HepG2 (cell line): ENCODE results near the gene KLF13. TPM values are rescaled to one million over a fixed set of nuclear protein-coding genes. Genes with fewer than 3 reads are reported as not detected.

Experiments used
- ATAC-seq: fragments of 200-7000 bp; cut with Tn5 transposase; 3 replicates; pipeline ENCODE4 v1.9.1; 2020; ENCODE audit warnings: mild to moderate bottlenecking, moderate library complexity
- BruUV-seq: library from RNA; stranded (reverse); fragments of 400-500 nt; replicated peaks from 2 replicates; lab custom pipeline; 2021; lab: Mats Ljungman, UMichigan
- CTCF ChIA-PET: fragments of 300-600 bp; formaldehyde crosslinking; extraction: SDS; loops from one replicate; lab custom pipeline; 2021; ENCODE audit warnings: low total read pairs, inconsistent platforms, low intra/inter-chr PET ratio; lab: Yijun Ruan, JAX
- POLR2A ChIA-PET: fragments of 350-600 bp; sonication (Branson Sonifier 250); formaldehyde crosslinking; loops from one replicate; lab custom pipeline; 2020; ENCODE audit warnings: antibody characterized with exemption, inconsistent platforms; lab: Yijun Ruan, JAX
- DNase-seq: peaks from one replicate; pipeline ENCODE4 v3.0.0-alpha.2; 2015; ENCODE audit warnings: low spot score
- FAIRE-seq: peaks from 3 replicates; lab custom pipeline; 2011; peaks lifted over from hg19 to GRCh38; lab: Jason Lieb, UNC
- H2AFZ ChIP-seq: one replicate; pipeline ENCODE4 v1.6.1; 2011; ENCODE audit warnings: low read length, inconsistent platforms
- H3K27ac ChIP-seq: fragments of 300-600 bp; 3 replicates; pipeline ENCODE4 v1.8.0; 2011; ENCODE audit warnings: mixed run types, mild to moderate bottlenecking, mixed read lengths, low read length, inconsistent platforms; ENCODE audit not compliant: insufficient read depth; ENCODE audit errors: extremely low read length
- H3K27me3 ChIP-seq, 2 experiments: fragments of 200-600 bp in 1 of 2; 2 replicates in 1 of 2; 3 replicates in 1 of 2; pipeline versions ENCODE4 v1.6.0 to v1.8.0; 2011; ENCODE audit warnings: low read length in 2 of 2, mild to moderate bottlenecking in 2 of 2, moderate library complexity in 2 of 2, inconsistent platforms in 1 of 2; ENCODE audit not compliant: insufficient read depth in 2 of 2, control insufficient read depth in 1 of 2
- H3K36me3 ChIP-seq, 2 experiments: fragments of 200-600 bp in 1 of 2; replicated peaks in 1 of 2; 2 replicates in 1 of 2; 3 replicates in 1 of 2; pipeline versions ENCODE4 v1.5.1 to v1.8.0; 2011; ENCODE audit warnings: low read length in 2 of 2, inconsistent platforms in 1 of 2; ENCODE audit not compliant: insufficient read depth in 2 of 2, control insufficient read depth in 1 of 2
- H3K4me1 ChIP-seq: 2 replicates; pipeline ENCODE4 v1.5.1; 2012; ENCODE audit warnings: low read length, inconsistent platforms; ENCODE audit not compliant: insufficient read depth
- H3K4me2 ChIP-seq: 2 replicates; pipeline ENCODE4 v1.6.0; 2011; ENCODE audit warnings: low read depth, low read length, inconsistent platforms
- H3K4me3 ChIP-seq, 3 experiments: fragments of 200-600 bp in 1 of 3; sonication (generic), shearing (Covaris generic) in 1 of 3; replicated peaks in 1 of 3; 2 replicates each; pipeline ENCODE4 v1.5.1; 2011 to 2016; ENCODE audit warnings: low read length in 3 of 3, inconsistent platforms in 2 of 3, low read depth in 2 of 3, mild to moderate bottlenecking in 2 of 3, control low read depth in 1 of 3, mixed read lengths in 1 of 3; ENCODE audit not compliant: insufficient read depth in 1 of 3
- H3K79me2 ChIP-seq: one replicate; pipeline ENCODE4 v1.6.1; 2011; ENCODE audit warnings: low read length, inconsistent platforms; ENCODE audit not compliant: insufficient read depth
- H3K9ac ChIP-seq: 2 replicates; pipeline ENCODE4 v1.6.0; 2011; ENCODE audit warnings: mild to moderate bottlenecking, low read depth, low read length, inconsistent platforms; ENCODE audit not compliant: insufficient read depth
- H3K9me3 ChIP-seq: 2 replicates; pipeline ENCODE4 v1.5.1; 2012; ENCODE audit warnings: mild to moderate bottlenecking, low read length
- H4K20me1 ChIP-seq: 2 replicates; pipeline ENCODE4 v1.6.0; 2011; ENCODE audit warnings: inconsistent platforms, mild to moderate bottlenecking, low read length, moderate library complexity; ENCODE audit not compliant: insufficient read depth
- DNMT1 ChIP-seq: sonication (generic); formaldehyde crosslinking; IDR thresholded peaks from 2 replicates; pipeline ENCODE4 v1.5.1; 2020; ENCODE audit warnings: mild to moderate bottlenecking, missing genetic modification reagents
- EP300 ChIP-seq, 3 experiments: sonication (generic) in 1 of 3; formaldehyde crosslinking in 1 of 3; IDR thresholded peaks; 2 replicates each; pipeline versions ENCODE4 v1.5.1 to v1.6.1; 2011 to 2020; ENCODE audit warnings: low read depth in 2 of 3, low read length in 2 of 3, borderline replicate concordance in 1 of 3, improper control_type of control experiment in 1 of 3, mild to moderate bottlenecking in 1 of 3, missing genetic modification reagents in 1 of 3, moderate library complexity in 1 of 3
- FOXK1 ChIP-seq: sonication (generic); formaldehyde crosslinking; IDR thresholded peaks from 2 replicates; pipeline ENCODE4 v1.4.0; 2020; ENCODE audit warnings: low read depth, missing genetic modification reagents, borderline replicate concordance
- NFIB ChIP-seq: sonication (generic); formaldehyde crosslinking; IDR thresholded peaks from 2 replicates; pipeline ENCODE4 v1.9.0; 2021; ENCODE audit warnings: missing genetic modification reagents, mild to moderate bottlenecking, borderline replicate concordance
- PBX2 ChIP-seq: IDR thresholded peaks from 2 replicates; pipeline ENCODE4 v1.6.1; 2016; ENCODE audit warnings: control low read depth
- YY1 ChIP-seq: IDR thresholded peaks from 2 replicates; pipeline ENCODE4 v1.6.1; 2011; ENCODE audit warnings: low read length, low read depth, moderate library complexity, mild to moderate bottlenecking; ENCODE audit not compliant: insufficient read depth, insufficient replicate concordance
- ZBTB2 ChIP-seq: sonication (generic); formaldehyde crosslinking; IDR thresholded peaks from 2 replicates; pipeline ENCODE4 v1.8.0; 2022; ENCODE audit warnings: low read depth, missing genetic modification reagents
- ZNF629 ChIP-seq: sonication (generic); formaldehyde crosslinking; conservative IDR thresholded peaks from 2 replicates; pipeline ENCODE4 v1.5.0; 2020; ENCODE audit warnings: missing genetic modification reagents
- WGBS: methylation state at CpG from one replicate; pipeline ENCODE4 v1.1.6; 2017; ENCODE audit warnings: low lambda C conversion rate; 5-methylcytosine and 5-hydroxymethylcytosine counted together
- in situ Hi-C: cut with HindIII; loops from 2 replicates; pipeline ENCODE4 v1.10.0; 2017; ENCODE audit warnings: low pct_unique_long_range_greater_than_20kb; ENCODE audit not compliant: extremely low pct_ligation_motif_present
- intact Hi-C: fragments of 100-400 bp; cut with micrococcal nuclease; formaldehyde crosslinking; loops from one replicate; pipeline ENCODE4 v1.10.0; 2022; ENCODE audit not compliant: unreplicated experiment
- polyA plus RNA-seq, 8 experiments: library from polyadenylated mRNA; depleted of rRNA in 3 of 8; stranded (reverse) in 7 of 8; unstranded in 1 of 8; fragments of >200 nt; fragmentation: Illumina TruSeq in 4 of 8; extraction: Trizol in 4 of 8; gene quantifications; 2 replicates each; pipeline versions ENCODE4 v1.2.1 to v1.2.3, GENCODE V29; 2011 to 2016; ENCODE audit warnings: low read depth in 4 of 8, missing spikeins in 1 of 8, mixed read lengths in 1 of 8; ENCODE audit not compliant: insufficient read depth in 1 of 8
- total RNA-seq, 5 experiments: library from RNA; depleted of rRNA; stranded (reverse); fragments of >200 nt; fragmentation: Illumina TruSeq; extraction: Trizol; gene quantifications; 2 replicates each; pipeline ENCODE4 v1.2.3, GENCODE V29; 2016; ENCODE audit warnings: low read depth in 1 of 5
- TF ChIP-seq, protein P1 (sequence below): IDR thresholded peaks from 2 replicates; pipeline ENCODE4 v1.6.1; 2016; ENCODE audit warnings: mild to moderate bottlenecking, missing biosample characterization, missing genetic modification reagents
- TF ChIP-seq, protein P2 (sequence below): sonication (generic); formaldehyde crosslinking; conservative IDR thresholded peaks from 2 replicates; pipeline ENCODE4 v1.8.0; 2022; ENCODE audit warnings: missing genetic modification reagents

The KLF13 gene
- total and polyA plus RNA-seq, 2 of the 13 experiments (the other 11 are each of a cell fraction or from before 2014, with no cell fraction given) = 16.8 to 25.1 TPM

GRCh38 chr15:31387479-31388118 lies 61.0 kb downstream of the KLF13 start:
- Histone ChIP-seq H3K4me1 (peaks cover 23% of the 10 kb centered on the region), H4K20me1 (no peaks in the 10 kb centered on the region), H2AFZ (no peak overlapping the region), H3K79me2 (no peaks in the 10 kb centered on the region), H3K4me2 (no peak overlapping the region), H3K36me3 (no peaks in the 10 kb centered on the region), H3K27ac (no peak overlapping the region), H3K27me3 (peaks cover 0 to 6% of the 10 kb centered on the region in 2 experiments; a peak in 1 of 5 replicates), H3K9ac (no peak overlapping the region), H3K4me3 (no peak overlapping the region), H3K9me3 (no peaks in the 10 kb centered on the region)
- in situ Hi-C loops (no loop called here), intact Hi-C loops (loop anchor here (10.0 kb wide), 1 partner anchor 63 kb away; the partner anchor contains the start of gene KLF13)
- TF ChIP-seq NFIB (CRISPR knock-in tag) = no peak
- TF ChIP-seq, protein P1, sequence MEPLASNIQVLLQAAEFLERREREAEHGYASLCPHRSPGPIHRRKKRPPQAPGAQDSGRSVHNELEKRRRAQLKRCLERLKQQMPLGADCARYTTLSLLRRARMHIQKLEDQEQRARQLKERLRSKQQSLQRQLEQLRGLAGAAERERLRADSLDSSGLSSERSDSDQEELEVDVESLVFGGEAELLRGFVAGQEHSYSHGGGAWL (CRISPR knock-in tag) = no peak
- TF ChIP-seq YY1 = no peak
- TF ChIP-seq PBX2 (CRISPR knock-in tag) = no peak
- TF ChIP-seq ZNF629 = no peak
- TF ChIP-seq, protein P2, sequence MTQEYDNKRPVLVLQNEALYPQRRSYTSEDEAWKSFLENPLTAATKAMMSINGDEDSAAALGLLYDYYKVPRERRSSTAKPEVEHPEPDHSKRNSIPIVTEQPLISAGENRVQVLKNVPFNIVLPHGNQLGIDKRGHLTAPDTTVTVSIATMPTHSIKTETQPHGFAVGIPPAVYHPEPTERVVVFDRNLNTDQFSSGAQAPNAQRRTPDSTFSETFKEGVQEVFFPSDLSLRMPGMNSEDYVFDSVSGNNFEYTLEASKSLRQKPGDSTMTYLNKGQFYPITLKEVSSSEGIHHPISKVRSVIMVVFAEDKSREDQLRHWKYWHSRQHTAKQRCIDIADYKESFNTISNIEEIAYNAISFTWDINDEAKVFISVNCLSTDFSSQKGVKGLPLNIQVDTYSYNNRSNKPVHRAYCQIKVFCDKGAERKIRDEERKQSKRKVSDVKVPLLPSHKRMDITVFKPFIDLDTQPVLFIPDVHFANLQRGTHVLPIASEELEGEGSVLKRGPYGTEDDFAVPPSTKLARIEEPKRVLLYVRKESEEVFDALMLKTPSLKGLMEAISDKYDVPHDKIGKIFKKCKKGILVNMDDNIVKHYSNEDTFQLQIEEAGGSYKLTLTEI (CRISPR knock-in tag) = no peak
- TF ChIP-seq DNMT1 (CRISPR knock-in tag) = no peak
- TF ChIP-seq FOXK1 (CRISPR knock-in tag) = no peak
- TF ChIP-seq ZBTB2 (CRISPR knock-in tag) = no peak
- TF ChIP-seq EP300 (IDR thresholded peaks at IDR 0.05; ENCODE audit: low read depth in 2 of 2, low read length in 2 of 2) = no peak
- TF ChIP-seq EP300 (CRISPR knock-in tag; IDR thresholded peaks at IDR 0.05; ENCODE audit: borderline replicate concordance) = no peak
- FAIRE-seq = no peak
- POLR2A ChIA-PET = no interaction called here
- DNase-seq = no peak
- no TSS peak for BruUV-seq
- no peak for ATAC-seq
- CTCF ChIA-PET = no interaction called here
- 35% methylated on average over 6 of the region's 6 CpGs for WGBS
